Renal cortex interstitium (tissue), 15 donors: ENCODE data around the gene POMT2. TPM values are rescaled to one million over a fixed set of nuclear protein-coding genes. Genes with fewer than 3 reads are reported as not detected.

ENCODE experiments used
- DNase-seq, 11 donors: peaks; one replicate each; pipeline ENCODE4 v3.0.0-alpha.2; 2013; ENCODE audit warnings: low read depth in 9 of 11, low spot score in 4 of 11; ENCODE audit errors: extremely low read depth in 1 of 11
- long read RNA-seq, 16 experiments: transcript quantifications; one replicate each; lab custom pipeline, GENCODE V29; 2026
- polyA plus RNA-seq, 3 donors: library from polyadenylated mRNA; unstranded; fragments of 120-200 nt; gene quantifications; one replicate each; pipeline ENCODE4 v1.2.1, GENCODE V29; 2013; ENCODE audit not compliant: insufficient read length in 3 of 3

Gene POMT2
- polyA plus RNA-seq: 10 to 100 TPM; 41.6 to 47.0 (median 41.7) TPM
- long read RNA-seq, donor 1, full-length matches to known transcripts: 1 of 8 reads
- long read RNA-seq, donor 1, partial matches to known transcripts: 7 of 8 reads
- long read RNA-seq, donor 1, other reads (novel, unspliced or antisense): 0 of 8 reads
- long read RNA-seq, donor 2, partial matches to known transcripts: 7 of 7 reads
- long read RNA-seq, donor 2, other reads (novel, unspliced or antisense): 0 of 7 reads
- long read RNA-seq, donor 3, full-length matches to known transcripts: 2 of 2 reads
- long read RNA-seq, donor 3, partial matches to known transcripts: 0 of 2 reads
- long read RNA-seq, donor 3, other reads (novel, unspliced or antisense): 0 of 2 reads
- long read RNA-seq, donor 4, full-length matches to known transcripts: 4 of 4 reads
- long read RNA-seq, donor 4, partial matches to known transcripts: 0 of 4 reads
- long read RNA-seq, donor 4, other reads (novel, unspliced or antisense): 0 of 4 reads
- long read RNA-seq, donor 5: 0 reads
- long read RNA-seq, donor 6, partial matches to known transcripts: 0 of 1 reads
- long read RNA-seq, donor 6, other reads (novel, unspliced or antisense): 0 of 1 reads
- long read RNA-seq, donor 7, full-length matches to known transcripts: 2 of 46 reads
- long read RNA-seq, donor 7, partial matches to known transcripts: 19 of 46 reads
- long read RNA-seq, donor 7, other reads (novel, unspliced or antisense): 25 of 46 reads
- long read RNA-seq, donor 8: 0 reads
- long read RNA-seq, donor 9, full-length matches to known transcripts: 1 of 1 reads
- long read RNA-seq, donor 9, partial matches to known transcripts: 0 of 1 reads
- long read RNA-seq, donor 9, other reads (novel, unspliced or antisense): 0 of 1 reads
- long read RNA-seq, donor 10, full-length matches to known transcripts: 5 of 5 reads
- long read RNA-seq, donor 10, partial matches to known transcripts: 0 of 5 reads
- long read RNA-seq, donor 10, other reads (novel, unspliced or antisense): 0 of 5 reads
- long read RNA-seq, donor 11, full-length matches to known transcripts: 3 of 3 reads
- long read RNA-seq, donor 11, partial matches to known transcripts: 0 of 3 reads
- long read RNA-seq, donor 11, other reads (novel, unspliced or antisense): 0 of 3 reads
- long read RNA-seq, donor 12, full-length matches to known transcripts: 2 of 2 reads
- long read RNA-seq, donor 12, partial matches to known transcripts: 0 of 2 reads
- long read RNA-seq, donor 12, other reads (novel, unspliced or antisense): 0 of 2 reads
- long read RNA-seq, donor 13: 0 reads
- long read RNA-seq, donor 14, full-length matches to known transcripts: 1 of 1 reads
- long read RNA-seq, donor 14, partial matches to known transcripts: 0 of 1 reads
- long read RNA-seq, donor 14, other reads (novel, unspliced or antisense): 0 of 1 reads
- long read RNA-seq, donor 15, full-length matches to known transcripts: 1 of 1 reads
- long read RNA-seq, donor 15, partial matches to known transcripts: 0 of 1 reads
- long read RNA-seq, donor 15, other reads (novel, unspliced or antisense): 0 of 1 reads
- long read RNA-seq, donor 16, full-length matches to known transcripts: 6 of 6 reads
- long read RNA-seq, donor 16, partial matches to known transcripts: 0 of 6 reads
- long read RNA-seq, donor 16, other reads (novel, unspliced or antisense): 0 of 6 reads

- peak; percentile 75 to 91 (median 87) for DNase-seq
Observed at GRCh38 chr14:77320238-77320935, at the start of gene POMT2. Gene POMT2, minus strand, starts transcription at chr14:77320883. Its CDS starts 202 bp downstream, at chr14:77320681.

GRCh38 chr14:77369285-77369684, 48.6 kb upstream of the POMT2 start:
- no peak for DNase-seq

DNA sequence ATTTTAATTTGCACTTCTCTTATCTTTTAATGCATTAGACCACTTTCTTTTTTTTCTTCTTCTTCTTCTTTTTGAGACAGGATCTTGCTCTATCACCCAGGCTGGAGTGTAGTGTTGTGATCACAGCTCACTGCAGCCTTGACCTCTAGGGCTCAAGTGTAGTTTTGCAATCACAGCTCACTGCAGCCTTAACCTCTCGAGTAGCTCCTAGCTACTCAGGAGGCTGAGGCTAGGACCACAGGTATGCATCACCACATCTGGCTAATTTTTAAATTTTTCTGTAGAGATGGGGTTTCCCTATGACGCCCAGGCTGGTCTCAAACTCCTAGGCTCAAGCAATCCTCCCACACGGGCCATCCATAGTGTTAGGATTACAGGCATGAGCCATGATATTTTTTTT, 43.5 kb upstream of the POMT2 start:
- DNase-seq: no peak

GRCh38 chr14:77359626-77360025, 38.9 kb upstream of the POMT2 start:
- no peak for DNase-seq

GRCh38 chr14:77356899-77357298, 36.2 kb upstream of the POMT2 start:
- no peak for DNase-seq

DNA sequence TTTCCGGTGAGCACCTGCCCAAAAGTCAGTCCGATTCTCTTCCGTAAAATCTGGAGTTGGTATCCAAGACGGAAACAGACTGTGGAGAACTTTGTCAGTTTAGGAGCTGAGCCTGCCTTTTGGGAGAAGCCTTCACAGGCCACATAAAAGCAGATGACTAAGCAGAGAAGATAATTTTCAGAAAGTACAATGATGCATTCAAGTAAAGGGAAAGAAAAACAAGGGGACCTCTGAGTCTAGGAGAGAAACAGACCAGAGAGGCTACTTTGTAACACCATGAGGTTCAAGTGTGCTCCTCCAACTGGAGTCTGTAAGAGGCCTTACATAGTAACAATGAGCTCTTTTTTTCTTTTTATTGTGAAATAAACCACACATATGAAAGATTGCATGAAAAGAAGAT, 35.1 kb upstream of the POMT2 start:
- no peak for DNase-seq

GRCh38 chr14:77353469-77354141, 32.9 kb upstream of the POMT2 start:
- no peak for DNase-seq

DNA sequence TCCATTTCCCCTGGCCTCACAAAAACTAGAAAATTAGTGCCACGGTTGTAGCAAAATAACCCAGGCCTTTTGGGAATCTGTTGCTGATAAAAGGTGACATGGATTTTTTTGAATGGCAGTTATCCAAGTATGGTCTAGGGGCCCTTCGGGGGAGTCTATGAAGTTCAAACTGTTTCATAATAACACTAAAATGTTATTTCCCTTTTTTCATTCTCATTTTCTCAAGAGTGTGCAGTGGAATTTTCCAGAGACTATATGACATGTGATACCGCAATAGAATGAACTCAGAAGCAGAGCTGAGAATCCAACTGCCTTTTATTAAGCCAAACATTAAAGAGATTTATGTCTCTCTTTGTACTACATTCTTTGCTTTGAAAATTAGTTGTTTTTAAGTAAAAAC, 27.1 kb upstream of the POMT2 start:
- DNase-seq: peak in 5 of 11 donors; percentile 23 to 44 (median 36)

DNA sequence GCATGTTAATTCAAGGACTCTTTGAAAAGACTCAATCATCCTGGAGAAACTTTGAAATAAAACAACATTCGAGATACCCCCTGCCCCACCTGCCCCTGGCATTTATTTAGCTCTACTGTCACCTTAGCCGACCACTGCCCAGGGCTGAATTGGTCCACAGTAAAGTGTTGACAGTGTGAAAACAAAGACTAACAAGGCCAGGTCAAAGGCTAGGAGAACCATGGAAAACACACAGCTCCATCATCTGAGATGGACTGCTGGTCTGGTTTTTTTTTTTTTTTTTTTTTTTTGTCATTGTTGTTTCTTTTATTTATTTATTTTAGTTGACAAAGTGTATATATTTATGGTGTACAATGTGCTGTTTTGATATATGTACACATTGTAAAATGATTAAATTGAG, 25.8 kb upstream of the POMT2 start:
- no peak for DNase-seq

GRCh38 chr14:77344377-77344996, 23.8 kb upstream of the POMT2 start:
- no peak for DNase-seq

DNA sequence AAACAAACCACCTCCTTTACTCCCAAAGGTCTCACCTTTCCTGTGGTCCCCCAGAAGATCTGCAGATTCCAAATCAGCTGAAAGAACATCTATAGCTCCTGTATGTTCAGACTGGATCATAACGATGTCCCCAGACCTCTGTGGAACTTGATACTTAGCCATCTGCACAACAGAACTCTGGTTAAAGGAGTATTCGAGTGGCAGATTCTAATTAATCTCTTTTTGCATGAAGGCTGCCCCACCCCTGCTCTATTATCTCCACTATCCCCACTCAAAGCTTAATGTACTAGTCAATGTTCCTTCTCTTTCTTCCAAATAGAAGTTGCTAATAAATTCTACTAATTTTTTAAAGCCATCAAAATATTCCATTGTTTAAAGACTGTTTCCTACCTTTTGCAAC, 23.0 kb upstream of the POMT2 start:
- no peak for DNase-seq

DNA sequence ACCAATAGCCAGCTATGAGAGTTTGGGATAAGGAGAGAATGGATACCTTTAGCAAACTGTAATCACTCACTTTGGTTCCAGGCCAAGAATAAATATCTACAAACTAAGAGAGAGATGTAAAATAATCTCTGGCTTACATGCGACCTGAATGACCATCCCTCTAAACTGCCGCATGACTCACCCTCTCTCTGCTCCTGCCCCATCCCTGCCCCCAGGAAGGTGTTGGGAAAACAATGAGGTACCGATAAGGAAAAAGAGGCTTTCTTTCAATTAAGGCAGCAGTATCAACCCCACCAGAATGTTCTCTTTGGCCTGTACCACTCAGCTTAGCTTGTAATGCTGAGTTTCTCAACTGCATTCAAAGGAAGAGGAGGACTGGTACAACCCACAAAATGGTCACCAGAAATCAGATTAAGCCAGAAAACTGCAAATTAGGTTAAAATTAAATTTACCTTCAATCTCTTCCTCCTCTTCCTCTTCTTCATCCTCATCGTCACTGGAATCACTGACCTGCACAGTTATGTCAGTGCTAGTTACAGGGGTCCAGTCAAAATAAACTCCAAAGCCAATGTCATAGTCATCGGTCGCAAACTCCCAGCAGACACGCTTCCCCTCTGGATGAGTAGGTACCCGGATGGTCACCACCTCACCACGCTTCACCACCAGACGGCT, 22.2 kb upstream of the POMT2 start:
- no peak for DNase-seq

DNA sequence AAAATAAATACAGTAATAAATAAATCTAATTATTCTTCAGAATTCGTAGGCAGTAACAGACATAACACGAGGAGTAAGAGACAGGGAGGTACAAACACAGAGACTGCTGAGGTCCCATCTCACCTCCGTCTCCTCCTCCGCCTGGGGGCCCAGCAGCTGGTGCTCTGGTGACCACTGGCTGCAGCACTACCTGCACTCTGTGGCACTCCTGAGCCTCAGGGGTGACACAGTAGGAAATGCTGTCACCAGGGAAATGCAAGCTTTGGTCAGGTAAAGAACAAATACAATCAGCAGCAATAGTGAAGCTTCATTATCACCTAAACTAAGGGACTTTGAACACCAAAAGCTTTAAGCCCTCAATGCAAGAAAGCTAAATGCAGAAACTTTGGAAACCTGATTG, 19.7 kb upstream of the POMT2 start:
- no peak for DNase-seq

- DNase-seq: no peak
Observed at GRCh38 chr14:77339407-77339806, 18.7 kb upstream of the POMT2 start.

DNA sequence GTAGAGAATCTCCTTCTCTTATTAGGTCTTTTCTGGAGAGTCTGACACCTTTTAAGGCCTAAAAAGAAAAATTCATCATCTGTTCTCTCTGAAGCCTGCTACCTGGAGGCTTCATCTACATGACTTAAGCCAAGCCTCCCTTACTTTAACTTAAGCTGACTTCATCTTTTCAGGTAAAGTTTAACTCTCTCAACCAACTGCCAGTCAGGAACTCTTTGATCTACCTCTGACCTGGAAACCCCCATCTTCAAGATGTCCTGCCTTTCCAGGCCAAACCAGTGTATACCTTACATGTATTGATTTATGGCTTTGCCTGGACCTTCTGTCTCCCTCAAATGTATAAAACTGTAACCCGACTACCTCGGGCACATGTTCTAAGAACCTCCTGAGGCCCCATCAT, 17.6 kb upstream of the POMT2 start:
- no peak for DNase-seq

DNA sequence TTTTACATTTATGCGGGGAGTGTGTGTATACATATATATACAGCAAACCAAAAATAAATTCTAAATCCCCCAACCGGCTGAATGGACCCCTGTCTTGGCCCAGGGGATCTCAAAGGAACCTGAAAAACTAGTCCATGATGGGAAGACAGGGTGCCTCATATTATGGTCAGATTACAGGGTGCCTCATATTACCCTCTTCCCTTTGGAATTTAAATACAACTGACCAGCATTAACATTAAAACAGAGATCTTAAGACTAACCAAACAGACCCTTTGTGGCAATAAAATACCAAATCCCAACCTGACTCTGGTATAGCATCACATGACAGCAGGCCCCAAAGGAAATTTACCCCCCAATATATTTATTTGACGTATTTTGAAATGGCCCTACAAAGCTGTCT, 17.2 kb upstream of the POMT2 start:
- no peak for DNase-seq
